ENCODE measurements around the gene FAM13A.

Gene FAM13A

GRCh38 chr4:89100853-89101252 is 43.9 kb upstream of the FAM13A start:
- Histone ChIP-seq H3K9ac (ENCODE audit: low read length) (no peak overlapping the region), H3K4me2 (ENCODE audit: low read depth, low read length, poor library complexity, severe bottlenecking) (no peak overlapping the region), H2AFZ (ENCODE audit: low read depth, low read length, severe bottlenecking) (no peak overlapping the region), H3K27me3 (ENCODE audit: low read length) (no peaks in the 10 kb centered on the region), H3K9me2 (replicated peaks; ENCODE audit: insufficient read depth, low read length) (no peaks in the 10 kb centered on the region), H3K4me3 (ENCODE audit: insufficient read depth, low read length, poor library complexity, severe bottlenecking) (no peak overlapping the region), H3K9me3 (ENCODE audit: insufficient read depth, low read length) (no peaks in the 10 kb centered on the region), H3F3A (ENCODE audit: insufficient read depth) (no peaks in the 10 kb centered on the region), H3K27ac (ENCODE audit: low read depth, low read length) (no peak overlapping the region), H3K79me2 (ENCODE audit: insufficient read depth, low read length) (no peaks in the 10 kb centered on the region), H4K20me1 (ENCODE audit: low read depth, low read length) (no peaks in the 10 kb centered on the region), H3K36me3 (ENCODE audit: low read length) (no peaks in the 10 kb centered on the region)
- TF ChIP-seq CTCF (IDR thresholded peaks at IDR 0.05; ENCODE audit: insufficient read depth, low read length, poor library complexity, severe bottlenecking): no peak
- no peak for TF ChIP-seq EZH2phosphoT487 (conservative IDR thresholded peaks at IDR 0.05; ENCODE audit: low read length)

- Histone ChIP-seq H3K4me3 (ENCODE audit: insufficient read depth, low read length, poor library complexity, severe bottlenecking) (no peak overlapping the region), H3K9ac (ENCODE audit: low read length) (no peak overlapping the region), H3K9me3 (ENCODE audit: insufficient read depth, low read length) (no peaks in the 10 kb centered on the region), H3K27me3 (ENCODE audit: low read length) (no peaks in the 10 kb centered on the region), H3F3A (ENCODE audit: insufficient read depth) (no peaks in the 10 kb centered on the region), H3K4me2 (ENCODE audit: low read depth, low read length, poor library complexity, severe bottlenecking) (no peak overlapping the region), H3K36me3 (ENCODE audit: low read length) (no peaks in the 10 kb centered on the region), H4K20me1 (ENCODE audit: low read depth, low read length) (no peaks in the 10 kb centered on the region), H3K9me2 (replicated peaks; ENCODE audit: insufficient read depth, low read length) (no peaks in the 10 kb centered on the region), H3K27ac (ENCODE audit: low read depth, low read length) (no peak overlapping the region), H2AFZ (ENCODE audit: low read depth, low read length, severe bottlenecking) (no peak overlapping the region), H3K79me2 (ENCODE audit: insufficient read depth, low read length) (no peaks in the 10 kb centered on the region)
- no peak for TF ChIP-seq EZH2phosphoT487 (conservative IDR thresholded peaks at IDR 0.05; ENCODE audit: low read length)
Measured at GRCh38 chr4:89099471-89099870, 42.5 kb upstream of the FAM13A start.

GRCh38 chr4:89099034-89099433 is 42.0 kb upstream of the FAM13A start:
- Histone ChIP-seq H3K9me2 (replicated peaks; ENCODE audit: insufficient read depth, low read length) (no peaks in the 10 kb centered on the region), H3K27me3 (ENCODE audit: low read length) (no peaks in the 10 kb centered on the region), H3K36me3 (ENCODE audit: low read length) (no peaks in the 10 kb centered on the region), H3F3A (ENCODE audit: insufficient read depth) (no peaks in the 10 kb centered on the region), H3K79me2 (ENCODE audit: insufficient read depth, low read length) (no peaks in the 10 kb centered on the region), H2AFZ (ENCODE audit: low read depth, low read length, severe bottlenecking) (no peak overlapping the region), H3K27ac (ENCODE audit: low read depth, low read length) (no peak overlapping the region), H3K4me3 (ENCODE audit: insufficient read depth, low read length, poor library complexity, severe bottlenecking) (no peak overlapping the region), H3K4me2 (ENCODE audit: low read depth, low read length, poor library complexity, severe bottlenecking) (no peak overlapping the region), H3K9ac (ENCODE audit: low read length) (no peak overlapping the region), H3K9me3 (ENCODE audit: insufficient read depth, low read length) (no peaks in the 10 kb centered on the region), H4K20me1 (ENCODE audit: low read depth, low read length) (no peaks in the 10 kb centered on the region)
- no peak for TF ChIP-seq CTCF (IDR thresholded peaks at IDR 0.05; ENCODE audit: insufficient read depth, low read length, poor library complexity, severe bottlenecking)
- no peak for TF ChIP-seq EZH2phosphoT487 (conservative IDR thresholded peaks at IDR 0.05; ENCODE audit: low read length)

- Histone ChIP-seq H3K27ac (ENCODE audit: low read depth, low read length) (no peak overlapping the region), H3K9ac (ENCODE audit: low read length) (no peak overlapping the region), H3K4me3 (ENCODE audit: insufficient read depth, low read length, poor library complexity, severe bottlenecking) (no peak overlapping the region), H3K79me2 (ENCODE audit: insufficient read depth, low read length) (no peaks in the 10 kb centered on the region), H3K27me3 (ENCODE audit: low read length) (no peaks in the 10 kb centered on the region), H3K9me2 (replicated peaks; ENCODE audit: insufficient read depth, low read length) (no peaks in the 10 kb centered on the region), H2AFZ (ENCODE audit: low read depth, low read length, severe bottlenecking) (no peak overlapping the region), H4K20me1 (ENCODE audit: low read depth, low read length) (no peaks in the 10 kb centered on the region), H3K4me2 (ENCODE audit: low read depth, low read length, poor library complexity, severe bottlenecking) (no peak overlapping the region), H3F3A (ENCODE audit: insufficient read depth) (no peaks in the 10 kb centered on the region), H3K36me3 (ENCODE audit: low read length) (no peaks in the 10 kb centered on the region), H3K9me3 (ENCODE audit: insufficient read depth, low read length) (no peaks in the 10 kb centered on the region)
- no peak for TF ChIP-seq EZH2phosphoT487 (conservative IDR thresholded peaks at IDR 0.05; ENCODE audit: low read length)
- TF ChIP-seq CTCF (IDR thresholded peaks at IDR 0.05; ENCODE audit: insufficient read depth, low read length, poor library complexity, severe bottlenecking): no peak
Measured at GRCh38 chr4:89078300-89078699, 21.3 kb upstream of the FAM13A start.
